ENCODE measurements around the gene CNGA2.

CNGA2 gene

GRCh38 chrX:151712253-151712652 lies 22.3 kb upstream of the CNGA2 start:
- DNase-seq = no peak

- DNase-seq = no peak
These were observed 20.7 kb upstream of the CNGA2 start for GRCh38 chrX:151713849-151714248.

DNA sequence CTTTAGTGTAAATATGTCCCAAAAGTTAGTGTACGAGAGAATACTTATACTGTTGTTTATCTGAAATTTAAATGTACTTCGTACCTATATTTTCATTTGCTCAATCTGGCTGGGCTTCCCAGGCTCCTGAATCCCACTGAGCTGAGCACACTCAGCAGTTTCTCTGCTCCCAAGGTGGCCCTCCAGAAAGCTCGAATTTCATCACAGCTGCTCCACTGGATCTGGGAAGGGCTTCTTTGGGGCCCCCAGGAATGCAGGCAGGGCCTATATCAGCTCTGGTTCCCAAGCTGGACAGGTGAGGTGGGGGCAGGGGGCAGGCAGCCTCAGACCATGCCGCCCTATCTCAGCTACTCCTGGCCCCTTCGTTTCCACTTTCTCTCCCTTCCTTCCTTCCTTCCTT lies 20.2 kb upstream of the CNGA2 start:
- DNase-seq = no peak

DNA sequence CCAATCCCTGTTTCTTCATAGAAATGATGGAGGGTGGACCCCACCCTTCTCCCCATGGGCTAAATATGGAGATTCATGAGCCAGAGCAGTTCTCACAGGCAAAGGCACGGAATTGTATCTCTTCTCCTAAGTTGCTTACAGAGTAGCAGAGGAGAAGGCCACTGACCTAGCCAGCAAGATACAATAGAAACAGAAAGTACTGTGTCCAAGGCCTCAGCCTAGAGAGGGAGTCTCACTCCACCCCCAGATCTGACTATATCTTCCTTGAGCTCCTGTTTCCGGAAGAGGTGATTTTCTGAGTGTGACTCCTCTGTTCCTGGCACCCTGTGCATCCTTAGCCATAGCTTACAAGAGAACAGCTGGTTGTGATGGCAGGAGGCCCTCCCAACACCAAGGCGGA lies 18.8 kb upstream of the CNGA2 start, which contains the start of gene FATE1:
Gene FATE1 (plus strand): TSS at position 284 of the 400 bp plus-strand sequence. CDS start 85 bp downstream, at position 369.
- DNase-seq = no peak

DNA sequence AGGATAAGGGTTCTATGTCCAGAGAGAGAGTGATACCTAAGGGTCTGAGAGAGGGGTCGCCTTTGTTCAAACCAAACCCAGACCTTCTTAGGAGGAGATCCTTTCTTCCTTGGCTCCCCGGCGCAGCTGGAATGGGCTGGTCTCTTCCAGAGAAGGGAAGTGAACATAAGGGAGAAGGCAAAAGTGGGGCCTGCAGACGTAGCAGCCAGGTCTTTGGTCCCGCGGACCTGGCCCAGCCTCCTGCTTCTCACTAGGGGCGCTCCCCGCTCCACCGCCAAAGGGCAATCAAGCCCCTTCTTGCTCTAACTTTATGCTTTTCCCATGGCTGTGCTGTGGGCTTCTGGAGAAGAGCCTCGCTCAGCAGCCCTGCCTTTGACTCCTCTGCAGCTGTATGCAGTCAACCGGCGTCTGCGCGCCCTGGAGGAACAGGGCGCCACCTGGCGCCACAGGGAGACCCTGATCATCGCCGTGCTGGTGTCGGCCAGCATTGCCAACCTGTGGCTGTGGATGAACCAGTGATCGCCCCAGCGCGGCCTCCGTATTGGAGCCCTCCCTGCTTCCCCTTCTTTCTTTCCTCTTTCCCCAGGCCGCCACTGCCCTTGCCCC lies 12.2 kb upstream of the CNGA2 start:
- DNase-seq = no peak

- DNase-seq = no peak
These were observed 11.3 kb upstream of the CNGA2 start for GRCh38 chrX:151723156-151723760.

DNA sequence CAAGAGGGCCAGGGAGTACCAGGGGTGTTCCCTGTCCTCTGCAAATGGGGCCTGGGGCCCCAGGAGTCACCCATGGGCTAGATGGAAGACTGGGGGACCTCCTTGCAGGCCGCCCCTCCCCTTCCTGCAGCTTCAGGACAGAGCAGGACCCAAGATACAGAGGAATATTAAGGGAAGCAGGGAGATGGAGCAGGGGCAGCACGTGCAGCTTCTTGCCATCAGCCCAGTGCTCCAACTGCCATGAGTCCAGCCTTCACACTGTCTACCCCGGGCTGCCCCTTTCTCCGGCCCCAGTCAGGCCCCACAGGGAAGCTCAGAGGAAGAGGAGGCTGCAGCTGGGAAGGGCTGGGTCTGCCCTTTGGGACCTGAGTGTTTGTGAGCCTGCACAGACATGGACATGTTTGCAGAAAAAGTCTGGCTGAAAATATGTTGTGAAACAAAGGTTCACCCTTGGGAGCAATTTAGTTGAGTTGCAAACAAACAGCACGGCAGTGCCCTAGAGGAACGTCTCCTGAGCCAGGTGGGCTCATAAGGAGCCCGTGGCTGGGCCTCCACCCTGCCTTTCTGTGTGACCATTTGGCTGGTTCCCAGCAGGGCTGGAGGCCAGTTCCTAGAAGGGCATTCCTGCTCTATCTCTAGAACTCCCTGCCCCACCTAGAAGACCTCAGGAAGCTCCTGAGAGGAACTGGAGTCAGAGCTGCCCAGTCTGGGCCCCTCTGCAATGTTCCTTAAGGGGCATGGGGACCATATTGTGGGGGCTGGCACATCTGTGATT lies 9.8 kb upstream of the CNGA2 start:
- DNase-seq = no peak

GRCh38 chrX:151725338-151725614 lies 9.3 kb upstream of the CNGA2 start:
- no peak for DNase-seq

DNA sequence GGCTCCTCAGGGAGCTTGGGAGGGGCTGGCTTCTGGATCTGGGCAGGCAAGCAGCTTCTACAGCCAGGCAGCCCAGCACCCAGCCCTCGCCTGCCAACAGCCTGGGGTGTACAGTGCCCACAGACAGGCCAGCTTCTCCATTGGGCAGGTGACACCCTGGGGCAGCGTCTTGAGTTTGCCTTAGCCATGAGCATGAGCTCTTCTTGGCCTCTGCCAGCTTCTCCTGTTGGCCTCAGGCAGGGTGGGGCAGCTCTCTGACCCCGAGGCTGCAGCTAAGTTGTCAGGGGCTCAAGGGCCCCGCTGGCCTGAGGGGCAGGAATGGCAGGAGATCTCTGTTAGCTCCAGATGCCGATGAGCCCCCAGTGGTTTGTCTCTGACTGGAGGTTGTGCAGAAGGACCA lies 7.8 kb upstream of the CNGA2 start:
- DNase-seq = no peak

GRCh38 chrX:151727346-151727745 lies 7.2 kb upstream of the CNGA2 start:
- no peak for DNase-seq

DNA sequence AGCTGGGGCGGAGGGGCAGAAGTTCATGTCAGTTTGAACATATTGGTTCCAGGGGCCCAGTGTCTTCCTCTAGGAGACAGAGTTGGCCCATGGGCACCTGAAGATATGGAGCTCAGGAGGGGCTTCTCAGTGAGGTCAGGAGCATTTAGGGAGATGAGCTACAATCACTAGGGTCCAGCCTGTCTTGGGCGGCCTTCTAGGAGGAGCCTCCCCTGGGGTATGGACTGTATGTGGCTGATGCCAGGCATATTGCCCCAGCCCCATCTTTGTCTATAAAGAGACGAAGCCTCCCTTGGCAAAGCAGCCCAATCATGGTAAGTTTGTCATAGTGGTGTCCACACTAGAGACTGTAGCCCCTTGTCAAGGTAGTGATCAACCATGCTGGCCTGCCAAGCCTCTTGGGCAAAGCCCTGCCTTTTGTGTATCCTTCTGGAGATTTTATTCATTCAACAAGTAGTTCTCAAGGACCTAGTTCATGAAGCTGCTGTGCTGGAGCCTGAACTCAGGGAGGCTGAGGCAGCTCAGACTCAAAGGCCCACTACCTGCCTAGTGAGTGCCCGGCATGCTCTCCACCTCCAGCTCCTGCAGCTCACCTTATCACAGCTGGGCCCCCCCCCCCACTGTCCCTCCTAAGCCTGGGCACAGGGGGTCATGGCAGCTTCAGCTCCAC lies 5.4 kb upstream of the CNGA2 start:
- no peak for DNase-seq

GRCh38 chrX:151735219-151735618 lies 673 bp downstream of the CNGA2 start:
- DNase-seq = no peak

- DNase-seq = no peak
These were observed 2.1 kb downstream of the CNGA2 start for GRCh38 chrX:151736685-151737084.

- no peak for DNase-seq
These were observed 2.9 kb downstream of the CNGA2 start for GRCh38 chrX:151737494-151737893.

DNA sequence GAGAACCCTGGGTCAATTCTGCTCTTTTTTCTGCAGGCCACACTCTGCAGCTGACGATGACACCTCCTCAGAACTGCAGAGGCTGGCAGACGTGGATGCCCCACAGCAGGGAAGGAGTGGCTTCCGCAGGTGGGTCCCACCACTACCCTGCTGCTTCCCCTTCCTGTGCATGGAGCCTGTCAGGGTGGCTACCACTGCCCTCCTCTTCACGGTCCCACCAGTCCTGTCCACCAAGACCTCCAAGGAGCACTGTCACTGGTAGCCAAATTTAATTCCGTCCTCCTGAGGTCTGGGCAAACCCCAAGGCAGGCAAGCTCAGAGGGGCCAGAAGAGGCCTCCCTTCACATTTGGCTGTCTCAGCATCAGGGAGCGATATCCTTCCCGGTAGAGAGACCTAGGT lies 4.2 kb downstream of the CNGA2 start:
- DNase-seq = no peak

DNA sequence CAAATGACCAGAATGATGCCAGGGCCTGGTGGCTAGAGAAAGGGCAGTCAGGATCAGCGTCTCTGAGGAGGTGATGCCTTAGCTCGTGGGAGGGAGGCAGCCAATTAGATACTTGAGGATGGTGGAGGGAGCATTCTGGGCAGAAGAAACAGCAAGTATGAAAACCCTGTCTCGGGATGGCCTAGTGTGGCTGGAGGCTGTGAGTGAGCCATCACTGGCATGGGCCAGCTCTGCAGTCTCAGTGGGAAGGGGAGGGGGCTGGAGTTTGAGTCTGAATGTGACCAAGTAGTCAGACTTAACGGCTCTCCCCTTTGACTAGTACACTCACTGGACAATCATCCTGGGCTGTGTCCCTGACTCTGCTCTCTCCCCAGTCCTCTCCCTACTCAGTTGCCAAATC lies 7.1 kb downstream of the CNGA2 start:
- no peak for DNase-seq

DNA sequence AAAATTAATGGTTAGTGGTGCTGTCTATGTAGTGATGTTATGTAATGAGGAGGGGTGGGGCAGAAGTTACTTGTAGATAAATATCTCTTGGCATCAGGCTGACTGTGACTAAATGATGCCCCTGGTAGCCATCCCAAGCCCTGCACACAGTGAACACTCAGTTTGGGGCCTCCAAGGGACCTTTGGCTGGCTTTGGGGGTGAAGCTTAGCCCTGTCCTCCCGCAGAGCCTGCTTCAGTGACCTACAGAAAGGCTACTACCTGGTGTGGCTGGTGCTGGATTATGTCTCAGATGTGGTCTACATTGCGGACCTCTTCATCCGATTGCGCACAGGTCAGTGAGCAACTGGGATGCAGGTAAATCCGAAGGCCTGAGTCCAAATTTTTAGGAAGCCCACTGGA lies 7.8 kb downstream of the CNGA2 start:
- no peak for DNase-seq

- no peak for DNase-seq
These were observed 9.3 kb downstream of the CNGA2 start for GRCh38 chrX:151743651-151744470.

DNA sequence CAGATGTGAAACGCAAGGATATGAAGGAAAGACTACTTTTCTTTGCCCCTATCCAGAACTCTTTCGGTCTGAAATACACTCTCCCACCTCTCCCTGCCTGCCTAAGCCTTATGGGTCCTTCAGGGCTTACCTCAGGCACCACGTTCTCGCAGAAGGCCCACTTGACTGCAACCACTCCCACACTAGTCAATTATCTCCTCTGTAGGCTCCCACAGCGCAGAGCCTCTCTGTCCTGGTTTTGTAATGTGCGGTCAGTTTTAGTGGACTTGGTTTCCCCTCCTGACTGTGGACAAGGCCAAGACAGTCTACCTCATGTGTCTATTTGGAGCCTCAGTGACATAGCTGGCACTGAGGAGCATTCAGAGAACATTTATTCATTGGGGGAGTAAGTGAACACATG lies 11.1 kb downstream of the CNGA2 start:
- no peak for DNase-seq

DNA sequence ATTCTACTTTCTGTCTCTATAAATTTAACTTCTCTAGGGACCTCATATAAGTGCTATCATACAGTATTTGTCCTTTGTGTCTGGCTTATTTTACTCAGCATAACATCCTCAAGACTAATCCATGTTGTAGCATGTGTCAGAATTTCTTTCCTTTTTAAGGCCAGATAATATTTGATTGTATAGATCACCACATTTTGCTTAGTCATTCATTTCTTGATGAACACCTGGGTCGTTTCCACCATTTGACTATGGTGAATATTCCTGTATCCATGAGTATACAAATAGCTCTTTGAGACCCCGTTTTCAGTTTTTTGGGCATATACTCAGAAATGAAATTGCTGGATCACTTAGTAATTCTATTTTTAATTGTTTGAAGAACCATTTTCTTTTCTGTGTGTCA lies 12.0 kb downstream of the CNGA2 start:
- DNase-seq = no peak

DNA sequence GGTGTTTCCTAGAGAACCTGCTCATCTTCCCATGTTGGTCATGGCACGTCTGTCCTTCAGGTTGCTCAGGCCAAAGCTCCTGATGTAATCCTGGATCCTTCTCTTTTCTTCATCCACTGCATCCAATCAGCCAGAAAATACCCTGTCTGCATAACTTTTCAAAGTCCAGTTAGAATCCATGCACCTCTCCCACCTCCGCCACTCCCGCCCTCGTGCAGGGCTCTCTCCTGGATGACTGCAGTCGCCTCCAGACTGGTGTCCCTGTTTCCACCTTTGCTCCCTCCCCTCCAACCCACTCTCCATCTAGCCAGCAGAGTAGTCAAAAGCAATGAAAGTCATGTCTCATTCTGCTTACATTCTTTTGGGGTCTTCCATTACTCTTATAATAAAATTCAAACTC lies 16.0 kb downstream of the CNGA2 start:
- DNase-seq = no peak

DNA sequence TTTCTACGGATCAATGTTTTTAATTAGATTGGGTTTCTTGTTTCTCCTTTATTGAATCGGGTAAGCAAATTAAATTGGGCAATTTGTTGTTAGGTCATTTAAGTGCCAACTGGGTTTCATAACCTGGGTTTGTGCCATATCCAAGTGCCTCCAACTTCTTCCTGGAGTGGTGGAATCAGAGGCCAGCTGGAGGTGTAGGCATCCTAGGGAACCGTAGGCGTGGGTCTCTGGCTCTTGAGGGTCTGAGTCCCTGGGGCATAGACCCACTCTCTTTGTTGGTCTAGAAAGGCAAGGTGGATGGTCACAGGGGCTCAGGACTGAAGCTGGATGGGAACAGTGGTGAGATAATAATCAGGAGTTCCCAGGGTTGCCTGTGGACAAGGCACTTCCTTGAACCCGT lies 18.3 kb downstream of the CNGA2 start:
- no peak for DNase-seq

All from activated gamma-delta T cell (primary cell).